Fibroblast of villous mesenchyme (primary cell): Measurements from ENCODE around the gene EGR1. TPM values are rescaled to one million over a fixed set of nuclear protein-coding genes. Genes with fewer than 3 reads are reported as not detected.

Source experiments
- DNase-seq: peaks from one replicate; pipeline ENCODE4 v3.0.0-alpha.2; 2010; ENCODE audit warnings: low read depth
- H3K4me3 ChIP-seq: 2 replicates; pipeline ENCODE4 v1.5.1; 2011; ENCODE audit warnings: low read depth, mild to moderate bottlenecking, low read length
- total RNA-seq: library from RNA; depleted of rRNA; stranded (reverse); fragments of >200 nt; gene quantifications from 2 replicates; pipeline ENCODE4 v1.2.3, GENCODE V29; 2012
- TF ChIP-seq, protein P1 (sequence below): IDR thresholded peaks from 2 replicates; pipeline ENCODE4 v1.5.1; 2012; ENCODE audit warnings: low read depth, mild to moderate bottlenecking, low read length; ENCODE audit not compliant: insufficient read depth

EGR1 gene
- total RNA-seq, 1 donor: 3.5 TPM

DNA sequence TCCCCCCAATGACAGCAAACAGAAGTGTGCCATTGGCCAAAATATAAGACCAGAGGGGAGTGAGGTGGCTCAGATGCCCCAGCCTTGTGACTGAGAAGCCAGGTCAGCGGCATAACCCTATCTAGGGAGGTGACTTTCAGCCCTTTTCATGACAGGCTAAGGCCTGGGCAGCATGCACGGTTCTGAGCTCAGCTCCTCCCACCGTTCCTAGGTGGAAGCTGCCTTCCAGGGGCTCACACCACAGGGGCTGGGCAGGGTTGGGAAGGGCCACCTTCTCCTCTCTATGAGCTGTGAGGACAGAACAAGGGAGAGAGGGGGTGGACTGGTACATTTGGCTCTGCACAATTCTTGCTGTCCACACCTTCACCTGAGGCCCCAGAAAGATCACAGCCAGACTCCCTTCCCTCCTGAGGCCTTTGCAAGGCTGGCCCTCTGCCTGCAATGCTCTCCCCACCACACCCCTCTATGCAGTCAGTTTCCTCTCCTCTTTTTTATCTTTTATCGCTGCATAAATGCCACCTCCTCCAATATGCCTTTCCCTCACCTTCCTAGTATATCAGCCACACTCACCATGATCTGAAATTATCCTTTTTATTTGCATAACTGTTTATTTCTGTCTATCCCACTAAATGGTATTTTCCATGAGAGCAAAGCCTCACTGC lies 5.1 kb upstream of the EGR1 start:
- H3K4me3 ChIP-seq: no peak overlapping the region
- no peak for DNase-seq
- TF ChIP-seq, protein P1, sequence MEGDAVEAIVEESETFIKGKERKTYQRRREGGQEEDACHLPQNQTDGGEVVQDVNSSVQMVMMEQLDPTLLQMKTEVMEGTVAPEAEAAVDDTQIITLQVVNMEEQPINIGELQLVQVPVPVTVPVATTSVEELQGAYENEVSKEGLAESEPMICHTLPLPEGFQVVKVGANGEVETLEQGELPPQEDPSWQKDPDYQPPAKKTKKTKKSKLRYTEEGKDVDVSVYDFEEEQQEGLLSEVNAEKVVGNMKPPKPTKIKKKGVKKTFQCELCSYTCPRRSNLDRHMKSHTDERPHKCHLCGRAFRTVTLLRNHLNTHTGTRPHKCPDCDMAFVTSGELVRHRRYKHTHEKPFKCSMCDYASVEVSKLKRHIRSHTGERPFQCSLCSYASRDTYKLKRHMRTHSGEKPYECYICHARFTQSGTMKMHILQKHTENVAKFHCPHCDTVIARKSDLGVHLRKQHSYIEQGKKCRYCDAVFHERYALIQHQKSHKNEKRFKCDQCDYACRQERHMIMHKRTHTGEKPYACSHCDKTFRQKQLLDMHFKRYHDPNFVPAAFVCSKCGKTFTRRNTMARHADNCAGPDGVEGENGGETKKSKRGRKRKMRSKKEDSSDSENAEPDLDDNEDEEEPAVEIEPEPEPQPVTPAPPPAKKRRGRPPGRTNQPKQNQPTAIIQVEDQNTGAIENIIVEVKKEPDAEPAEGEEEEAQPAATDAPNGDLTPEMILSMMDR: no peak

DNA sequence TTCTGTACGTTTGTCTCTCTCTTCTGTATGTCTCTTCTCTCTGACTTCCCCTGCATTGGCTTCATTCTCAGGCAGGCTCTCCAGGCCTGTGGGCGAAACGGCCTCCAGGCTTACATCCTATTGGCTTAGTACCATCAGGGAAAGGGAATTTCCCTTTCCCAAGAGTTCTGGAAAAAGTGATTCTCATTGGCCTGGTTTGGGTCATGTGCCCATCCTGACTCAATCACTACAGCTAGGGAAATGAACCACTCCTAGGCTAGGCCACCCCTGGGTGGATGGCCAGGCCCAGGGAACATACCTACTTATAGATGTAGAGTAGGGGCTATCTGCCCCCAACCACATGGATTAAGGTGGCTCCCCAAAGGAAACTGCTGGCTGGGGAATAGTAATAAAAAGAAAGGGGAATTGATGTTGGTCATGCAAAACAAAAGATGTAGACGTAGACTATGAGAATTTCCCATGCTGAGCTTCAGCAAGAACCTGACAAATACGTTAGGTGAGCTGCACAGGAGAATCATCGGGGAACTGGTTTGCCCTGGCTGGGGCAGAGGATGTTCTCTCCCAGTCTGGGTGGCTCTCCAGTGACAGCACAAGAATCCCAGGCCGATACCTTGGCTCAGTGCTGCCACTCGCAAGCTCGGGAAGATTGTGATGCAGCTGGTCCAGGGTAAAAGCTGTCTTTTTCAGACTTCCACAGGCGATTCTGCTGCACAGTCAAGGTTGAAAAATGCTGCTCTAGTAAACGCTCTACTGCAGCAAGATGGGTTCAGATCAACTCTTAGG lies 3.7 kb upstream of the EGR1 start:
- peak; percentile 71 for DNase-seq
- TF ChIP-seq, protein P1: no peak
- no peak overlapping the region for H3K4me3 ChIP-seq

DNA sequence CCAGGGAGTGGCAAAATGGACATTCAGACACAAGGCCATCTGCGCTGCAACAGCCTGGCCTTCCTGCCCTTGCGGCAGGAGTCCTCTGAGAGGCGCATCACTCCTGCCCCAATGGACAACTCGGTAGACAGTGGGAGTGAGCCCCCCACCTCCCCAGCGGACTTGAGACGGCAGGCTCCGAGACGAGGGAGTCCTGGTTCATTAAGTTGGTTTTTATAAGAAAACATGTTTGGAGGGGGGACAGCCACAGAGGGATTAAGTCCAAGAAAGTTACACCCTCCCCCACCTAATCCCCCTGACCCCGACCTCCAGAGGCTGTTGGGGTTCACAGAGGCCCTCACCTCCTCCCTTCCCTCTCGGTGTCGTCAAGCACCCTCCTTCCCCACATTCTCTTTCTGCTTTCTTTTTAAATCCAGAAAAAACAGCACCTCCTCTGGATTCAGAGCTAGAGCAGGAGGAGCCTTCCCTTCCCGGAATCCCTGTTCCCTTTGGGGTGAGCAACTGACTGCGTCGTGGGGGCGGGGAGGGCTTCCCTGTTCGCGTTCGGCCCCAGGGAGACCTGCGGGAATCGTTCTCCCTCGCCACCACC lies 1.8 kb upstream of the EGR1 start:
- DNase-seq: no peak
- TF ChIP-seq, protein P1: peak; percentile 3
- H3K4me3 ChIP-seq: peak overlapping the region; percentile 88

DNA sequence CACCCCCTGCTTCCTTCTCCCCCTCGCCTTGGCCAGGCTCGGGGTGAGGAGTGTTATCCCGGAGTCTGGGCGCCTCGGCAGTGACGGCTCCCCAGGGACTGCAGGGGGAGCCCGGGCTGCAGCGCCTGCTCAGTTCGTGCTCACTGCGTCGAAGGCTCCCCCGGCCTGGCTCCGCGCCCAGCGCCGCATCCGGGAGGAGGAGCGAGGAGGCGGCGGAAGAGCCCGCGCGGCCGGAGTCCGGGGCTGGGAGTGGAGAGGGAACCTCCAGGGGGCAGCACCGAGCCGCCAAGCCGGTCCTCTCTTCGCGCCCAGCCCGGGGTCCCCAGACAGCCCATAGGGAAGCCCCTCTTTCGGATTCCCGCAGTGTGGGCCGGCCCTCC lies 1.3 kb upstream of the EGR1 start:
- peak overlapping the region; percentile 88 for H3K4me3 ChIP-seq
- TF ChIP-seq, protein P1: peak; percentile 79
- DNase-seq: peak; percentile 97

DNA sequence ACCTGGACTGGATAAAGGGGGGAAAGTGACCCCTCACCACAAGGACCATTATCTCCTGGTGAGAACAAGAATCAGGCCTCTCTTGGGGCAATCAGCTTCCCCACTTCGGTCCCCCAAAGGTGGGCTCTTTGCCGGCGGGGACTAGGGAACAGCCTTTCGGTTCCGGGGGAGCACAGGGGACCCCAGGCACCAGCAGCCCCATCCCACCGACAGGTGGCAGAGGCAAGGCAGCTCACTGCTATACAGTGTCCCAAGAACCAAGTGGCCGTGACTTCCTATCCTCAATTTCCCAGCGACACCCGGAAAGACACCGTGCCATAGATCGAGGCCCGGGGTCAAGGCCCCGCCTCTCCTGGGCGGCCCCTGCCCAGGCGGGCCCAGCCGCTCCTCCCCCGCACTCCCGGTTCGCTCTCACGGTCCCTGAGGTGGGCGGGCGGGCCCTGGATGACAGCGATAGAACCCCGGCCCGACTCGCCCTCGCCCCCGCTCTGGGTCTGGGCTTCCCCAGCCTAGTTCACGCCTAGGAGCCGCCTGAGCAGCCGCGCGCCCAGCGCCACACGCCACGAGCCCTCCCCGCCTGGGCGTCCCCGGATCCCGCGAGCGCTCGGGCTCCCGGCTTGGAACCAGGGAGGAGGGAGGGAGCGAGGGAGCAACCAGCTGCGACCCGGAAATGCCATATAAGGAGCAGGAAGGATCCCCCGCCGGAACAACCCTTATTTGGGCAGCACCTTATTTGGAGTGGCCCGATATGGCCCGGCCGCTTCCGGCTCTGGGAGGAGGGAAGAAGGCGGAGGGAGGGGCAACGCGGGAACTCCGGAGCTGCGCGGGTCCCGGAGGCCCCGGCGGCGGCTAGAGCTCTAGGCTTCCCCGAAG lies 655 bp upstream of the EGR1 start:
- TF ChIP-seq, protein P1: no peak
- peak overlapping the region; percentile 88 for H3K4me3 ChIP-seq
- DNase-seq: peak; percentile 99

DNA sequence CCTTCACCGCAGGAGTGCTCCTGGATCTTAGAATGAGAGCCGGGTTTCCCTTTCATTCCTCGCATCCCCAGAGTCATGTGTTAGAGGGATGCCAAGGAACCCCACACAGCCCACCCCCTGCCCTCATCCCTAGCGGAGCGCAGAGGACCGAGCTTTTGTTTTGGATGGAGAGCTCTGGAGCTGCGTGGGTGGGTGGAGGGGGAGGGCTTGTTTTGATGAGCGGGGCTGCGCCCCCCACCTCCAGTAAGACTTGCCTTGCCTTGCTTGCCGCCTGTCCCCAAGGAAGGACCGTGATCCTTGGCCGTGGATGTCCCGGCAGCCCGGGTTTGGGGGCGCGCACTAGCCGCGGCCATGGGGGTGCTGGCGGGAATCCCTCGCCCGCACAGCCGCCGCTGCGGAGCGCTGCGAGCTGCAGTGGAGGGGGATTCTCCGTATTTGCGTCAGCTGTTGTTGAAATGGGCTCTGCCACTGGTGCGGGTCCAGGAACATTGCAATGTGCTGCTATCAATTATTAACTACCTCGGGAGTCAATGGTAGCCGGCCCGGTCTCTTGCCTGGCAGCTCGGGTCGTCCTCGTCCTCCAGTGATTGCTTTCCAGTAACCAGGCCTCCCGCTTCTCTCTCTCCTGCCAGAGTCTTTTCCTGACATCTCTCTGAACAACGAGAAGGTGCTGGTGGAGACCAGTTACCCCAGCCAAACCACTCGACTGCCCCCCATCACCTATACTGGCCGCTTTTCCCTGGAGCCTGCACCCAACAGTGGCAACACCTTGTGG lies 1.0 kb downstream of the EGR1 start:
- H3K4me3 ChIP-seq: peak overlapping the region; percentile 88
- TF ChIP-seq, protein P1: no peak
- DNase-seq: peak; percentile 17
